WTC11 (cell line): ENCODE measurements around the gene CILP2. TPM values are rescaled to one million over a fixed set of nuclear protein-coding genes. Genes with fewer than 3 reads are reported as not detected.

Source experiments
- ATAC-seq: fragments of 200-7000 bp; cut with Tn5 transposase; 2 replicates; pipeline ENCODE4 v1.10.0; 2021; ENCODE audit warnings: mild to moderate bottlenecking, moderate library complexity
- CTCF ChIA-PET: fragments of 300-600 bp; sonication (Branson Sonifier 250); formaldehyde crosslinking; loops from one replicate; lab custom pipeline; 2021; ENCODE audit warnings: antibody characterized with exemption; lab: Charles Lee
- POLR2A ChIA-PET: fragments of 350-600 bp; sonication (Branson Sonifier 250); formaldehyde crosslinking; loops from one replicate; lab custom pipeline; 2021; ENCODE audit warnings: antibody characterized with exemption; lab: Charles Lee
- DNase-seq: peaks from one replicate; pipeline ENCODE4 v3.0.0; 2021; ENCODE audit warnings: low spot score
- H3K27ac Mint-ChIP-seq: 2 replicates; pipeline ENCODE4 v1.8.0; 2021; ENCODE audit warnings: mixed read lengths
- H3K27me3 Mint-ChIP-seq: 2 replicates; pipeline ENCODE4 v1.8.0; 2021; ENCODE audit warnings: low read depth, mild to moderate bottlenecking, moderate library complexity, mixed read lengths
- H3K36me3 Mint-ChIP-seq: 2 replicates; pipeline ENCODE4 v1.8.0; 2021; ENCODE audit warnings: mixed read lengths
- H3K4me1 Mint-ChIP-seq: 2 replicates; pipeline ENCODE4 v1.8.0; 2022; ENCODE audit warnings: mixed read lengths
- H3K4me3 Mint-ChIP-seq: 2 replicates; pipeline ENCODE4 v1.8.0; 2021; ENCODE audit warnings: mild to moderate bottlenecking, moderate library complexity, mixed read lengths
- H3K9me3 Mint-ChIP-seq: 2 replicates; pipeline ENCODE4 v1.8.0; 2021; ENCODE audit warnings: mixed read lengths
- AR ChIP-seq: fragments of 250-450 bp; sonication (Bioruptor Pico); IDR thresholded peaks from 2 replicates; pipeline ENCODE4 v1.9.0; 2021; ENCODE audit warnings: mild to moderate bottlenecking
- ATF2 ChIP-seq: sonication (generic); formaldehyde crosslinking; IDR thresholded peaks from 2 replicates; pipeline ENCODE4 v1.8.1; 2022; ENCODE audit warnings: low read depth, missing genetic modification reagents, borderline replicate concordance
- CBFB ChIP-seq: sonication (generic); formaldehyde crosslinking; IDR thresholded peaks from 2 replicates; pipeline ENCODE4 v1.8.1; 2022; ENCODE audit warnings: mild to moderate bottlenecking, low read depth, missing genetic modification reagents
- E2F1 ChIP-seq: sonication (generic); formaldehyde crosslinking; IDR thresholded peaks from 2 replicates; pipeline ENCODE4 v1.8.0; 2022; ENCODE audit warnings: mild to moderate bottlenecking, missing genetic modification reagents
- E2F5 ChIP-seq: sonication (generic); formaldehyde crosslinking; IDR thresholded peaks from 2 replicates; pipeline ENCODE4 v1.8.1; 2022; ENCODE audit warnings: mild to moderate bottlenecking, moderate library complexity, missing genetic modification reagents
- HMGXB4 ChIP-seq: sonication (generic); formaldehyde crosslinking; IDR thresholded peaks from 2 replicates; pipeline ENCODE4 v1.8.1; 2023; ENCODE audit warnings: mild to moderate bottlenecking, moderate library complexity, missing genetic modification reagents
- IRF2 ChIP-seq: sonication (generic); formaldehyde crosslinking; IDR thresholded peaks from 2 replicates; pipeline ENCODE4 v1.8.0; 2022; ENCODE audit warnings: low read depth, missing genetic modification reagents, borderline replicate concordance
- KAT7 ChIP-seq: sonication (generic); formaldehyde crosslinking; IDR thresholded peaks from 2 replicates; pipeline ENCODE4 v1.8.1; 2023; ENCODE audit warnings: missing genetic modification reagents, mild to moderate bottlenecking, borderline replicate concordance
- MLX ChIP-seq: sonication (generic); formaldehyde crosslinking; IDR thresholded peaks from 2 replicates; pipeline ENCODE4 v1.8.1; 2023; ENCODE audit warnings: mild to moderate bottlenecking, missing genetic modification reagents, moderate library complexity
- MYBL2 ChIP-seq: sonication (generic); formaldehyde crosslinking; IDR thresholded peaks from 2 replicates; pipeline ENCODE4 v1.8.1; 2023; ENCODE audit warnings: mild to moderate bottlenecking, moderate library complexity, missing genetic modification reagents
- RELA ChIP-seq: sonication (generic); formaldehyde crosslinking; IDR thresholded peaks from 2 replicates; pipeline ENCODE4 v1.8.1; 2022; ENCODE audit warnings: missing genetic modification reagents, mild to moderate bottlenecking, borderline replicate concordance
- SP1 ChIP-seq: sonication (generic); formaldehyde crosslinking; conservative IDR thresholded peaks from 2 replicates; pipeline ENCODE4 v1.8.1; 2022; ENCODE audit warnings: missing genetic modification reagents
- ZBTB43 ChIP-seq: sonication (generic); formaldehyde crosslinking; IDR thresholded peaks from 2 replicates; pipeline ENCODE4 v1.8.1; 2023; ENCODE audit warnings: mild to moderate bottlenecking, missing genetic modification reagents
- ZMAT4 ChIP-seq: fragments of 250-450 bp; sonication (Bioruptor Pico); IDR thresholded peaks from 2 replicates; pipeline ENCODE4 v1.9.0; 2021; ENCODE audit warnings: mild to moderate bottlenecking
- ZNF138 ChIP-seq: sonication (generic); formaldehyde crosslinking; conservative IDR thresholded peaks from 2 replicates; pipeline ENCODE4 v1.8.1; 2022; ENCODE audit warnings: mild to moderate bottlenecking, moderate library complexity, missing genetic modification reagents
- ZNF232 ChIP-seq: sonication (generic); formaldehyde crosslinking; IDR thresholded peaks from 2 replicates; pipeline ENCODE4 v1.8.0; 2022; ENCODE audit warnings: mild to moderate bottlenecking, missing genetic modification reagents
- ZNF263 ChIP-seq: sonication (generic); formaldehyde crosslinking; IDR thresholded peaks from 2 replicates; pipeline ENCODE4 v1.8.1; 2022; ENCODE audit warnings: low read depth, mild to moderate bottlenecking, moderate library complexity, missing genetic modification reagents
- ZNF281 ChIP-seq: sonication (generic); formaldehyde crosslinking; IDR thresholded peaks from 2 replicates; pipeline ENCODE4 v1.8.0; 2023; ENCODE audit warnings: mild to moderate bottlenecking, missing genetic modification reagents
- ZNF317 ChIP-seq: sonication (generic); formaldehyde crosslinking; IDR thresholded peaks from 2 replicates; pipeline ENCODE4 v1.8.1; 2023; ENCODE audit warnings: low read depth, mild to moderate bottlenecking, moderate library complexity, missing genetic modification reagents, borderline replicate concordance
- ZNF416 ChIP-seq: fragments of 250-450 bp; sonication (Bioruptor Pico); IDR thresholded peaks from 2 replicates; pipeline ENCODE4 v1.9.0; 2021; ENCODE audit warnings: mild to moderate bottlenecking, inconsistent platforms
- total RNA-seq: library from RNA; stranded (reverse); gene quantifications from 3 replicates; pipeline ENCODE4 v1.2.3, GENCODE V29; 2021

The CILP2 gene
- total RNA-seq, 1 experiment from 2014 or later = 7.9 TPM

GRCh38 chr19:19492026-19492610 is 45.9 kb upstream of the CILP2 start (continued):
- TF ChIP-seq RELA (no peak), ATF2 (CRISPR knock-in tag) (no peak), SP1 (no peak), ZBTB43 (CRISPR knock-in tag) (no peak), ZNF416 (no peak), IRF2 (no peak), MLX (no peak), ZNF232 (no peak), ZNF317 (CRISPR knock-in tag) (no peak), HMGXB4 (CRISPR knock-in tag) (no peak), KAT7 (CRISPR knock-in tag) (no peak)

GRCh38 chr19:19493841-19494546 is 44.1 kb upstream of the CILP2 start:
- DNase-seq = no peak
- no peaks in the 10 kb centered on the region for H3K27me3 Mint-ChIP-seq
- peaks cover 50% of the 10 kb centered on the region for H3K36me3 Mint-ChIP-seq
- no peak overlapping the region for H3K4me3 Mint-ChIP-seq
- no peaks in the 10 kb centered on the region for H3K9me3 Mint-ChIP-seq
- no peak overlapping the region for H3K27ac Mint-ChIP-seq
- no peak for ATAC-seq
- H3K4me1 Mint-ChIP-seq = peaks cover 16% of the 10 kb centered on the region
- POLR2A ChIA-PET = no interaction called here
- CTCF ChIA-PET = interaction anchor here (0.6 to 1.2 kb wide), 2 partner anchors 18 to 125 kb away, joined by 3 to 4 read pairs; no protein-coding TSS in a partner anchor
- TF ChIP-seq MYBL2 (no peak), ZMAT4 (CRISPR knock-in tag) (no peak), ZNF281 (CRISPR knock-in tag) (no peak), MLX (no peak), E2F1 (CRISPR knock-in tag) (no peak), CBFB (CRISPR knock-in tag) (no peak), ZNF138 (CRISPR knock-in tag) (no peak), SP1 (no peak), ZNF263 (CRISPR knock-in tag) (no peak), AR (CRISPR knock-in tag) (no peak), E2F5 (CRISPR knock-in tag) (no peak)
